Measurements from ENCODE around the gene GJA9. TPM values are rescaled to one million over a fixed set of nuclear protein-coding genes. Genes with fewer than 3 reads are reported as not detected.

The GJA9 gene
- total and polyA plus RNA-seq, 7 experiments from 2014 or later, result not detected

- intact Hi-C loops (cut with micrococcal nuclease), result loop anchor here (5.0 to 10.0 kb wide), 5 partner anchors 106 to 821 kb away; partner anchors contain the start of genes AKIRIN1 (in 1 of the 2), HPCAL4 (in 1 of the 2) and PABPC4 (in 1 of the 2)
- Mint-ChIP-seq H3K27ac (peak overlapping the region in 5 of 9 donors; percentile 11 to 89 (median 51)), H3K27me3 (no peaks in the 10 kb centered on the region), H3K4me1 (peaks cover 19 to 43% (median 36%) of the 10 kb centered on the region in 7 donors), H3K36me3 (peaks cover 0 to 11% (median 6%) of the 10 kb centered on the region in 5 donors), H3K4me3 (peak overlapping the region in 5 of 10 donors; percentile 25 to 92 (median 58)), H3K9me3 (no peaks in the 10 kb centered on the region)
- Histone ChIP-seq H3K27me3 (ENCODE audit: control insufficient read depth in 2 of 2, insufficient read depth in 2 of 2, low read length in 2 of 2) (no peaks in the 10 kb centered on the region), H3K4me1 (ENCODE audit: control insufficient read depth in 2 of 2, insufficient read depth in 2 of 2, low read length in 2 of 2) (peaks cover 10 to 16% of the 10 kb centered on the region in 2 donors), H3K36me3 (ENCODE audit: control insufficient read depth in 2 of 3, insufficient read depth in 3 of 3, low read length in 3 of 3) (peaks cover 0 to 10% (median 0%) of the 10 kb centered on the region in 3 experiments), H3K27ac (ENCODE audit: low read depth, low read length) (no peak overlapping the region), H3K9me3 (ENCODE audit: control insufficient read depth in 2 of 3, low read length in 3 of 3) (no peaks in the 10 kb centered on the region), H3K4me3 (ENCODE audit: low read length) (no peak overlapping the region)
- ATAC-seq, result no peak
- POLR2A ChIA-PET, result interaction anchor here (1.1 to 4.1 kb wide), 2 partner anchors 10 to 155 kb away, joined by 4 to 30 read pairs; partner anchors contain the start of genes NDUFS5 and RRAGC
- no peak for DNase-seq
- CTCF ChIA-PET, result interaction anchor here (0.5 to 0.7 kb wide), 2 partner anchors 159 to 1605 kb away, joined by 3 read pairs; no protein-coding TSS in a partner anchor
Measured at GRCh38 chr1:38870996-38871395, 10.4 kb downstream of the GJA9 start.

GRCh38 chr1:38867208-38867607 is 14.2 kb downstream of the GJA9 start:
- no peaks in the 10 kb centered on the region for H3K9me3 Mint-ChIP-seq
- ChIA-PET CTCF (no interaction called here), POLR2A (interaction anchor here (0.9 kb wide), 1 partner anchor 11 kb away, joined by 3 read pairs; no protein-coding TSS in a partner anchor)

GRCh38 chr1:38865112-38865715 is 16.2 kb downstream of the GJA9 start:
- intact Hi-C loops (cut with micrococcal nuclease), result no loop called here
- Histone ChIP-seq H3K4me1 (ENCODE audit: control insufficient read depth in 2 of 2, insufficient read depth in 2 of 2, low read length in 2 of 2) (peaks cover 4 to 5% of the 10 kb centered on the region in 2 donors), H3K27me3 (ENCODE audit: control insufficient read depth in 2 of 2, insufficient read depth in 2 of 2, low read length in 2 of 2) (no peaks in the 10 kb centered on the region), H3K27ac (ENCODE audit: low read depth, low read length) (no peak overlapping the region), H3K36me3 (ENCODE audit: control insufficient read depth in 2 of 3, insufficient read depth in 3 of 3, low read length in 3 of 3) (peaks cover 0 to 14% (median 0%) of the 10 kb centered on the region in 3 experiments), H3K4me3 (ENCODE audit: low read length) (no peak overlapping the region), H3K9me3 (ENCODE audit: control insufficient read depth in 2 of 3, low read length in 3 of 3) (no peaks in the 10 kb centered on the region)
- Mint-ChIP-seq H3K4me3 (no peak overlapping the region), H3K4me1 (peaks cover 12 to 67% (median 43%) of the 10 kb centered on the region in 7 donors), H3K36me3 (peaks cover 0 to 20% (median 11%) of the 10 kb centered on the region in 5 donors), H3K9me3 (no peaks in the 10 kb centered on the region), H3K27me3 (no peaks in the 10 kb centered on the region), H3K27ac (peak overlapping the region in 3 of 9 donors; percentile 24 to 36 (median 25))
- CTCF ChIA-PET, result no interaction called here
- ATAC-seq (no peak), DNase-seq (no peak)
- POLR2A ChIA-PET, result interaction anchor here (0.5 kb wide), 1 partner anchor 12 kb away, joined by 4 read pairs; no protein-coding TSS in a partner anchor

More at GRCh38 chr1:38867208-38867607, 14.2 kb downstream of the GJA9 start:
- DNase-seq (no peak), ATAC-seq (no peak)
- Histone ChIP-seq H3K36me3 (ENCODE audit: control insufficient read depth in 2 of 3, insufficient read depth in 3 of 3, low read length in 3 of 3) (peaks cover 0 to 14% (median 0%) of the 10 kb centered on the region in 3 experiments), H3K4me3 (ENCODE audit: low read length) (no peak overlapping the region), H3K4me1 (ENCODE audit: control insufficient read depth in 2 of 2, insufficient read depth in 2 of 2, low read length in 2 of 2) (peaks cover 4 to 6% of the 10 kb centered on the region in 2 donors), H3K27me3 (ENCODE audit: control insufficient read depth in 2 of 2, insufficient read depth in 2 of 2, low read length in 2 of 2) (no peaks in the 10 kb centered on the region), H3K9me3 (ENCODE audit: control insufficient read depth in 2 of 3, low read length in 3 of 3) (no peaks in the 10 kb centered on the region), H3K27ac (ENCODE audit: low read depth, low read length) (no peak overlapping the region)
- no peak overlapping the region for H3K27ac Mint-ChIP-seq
- intact Hi-C loops (cut with micrococcal nuclease), result no loop called here
- H3K4me1 Mint-ChIP-seq, result peaks cover 17 to 63% (median 40%) of the 10 kb centered on the region in 7 donors
- H3K4me3 Mint-ChIP-seq, result no peak overlapping the region
- H3K27me3 Mint-ChIP-seq, result no peaks in the 10 kb centered on the region
- H3K36me3 Mint-ChIP-seq, result peaks cover 0 to 20% (median 9%) of the 10 kb centered on the region in 5 donors

- ChIA-PET CTCF (no interaction called here), POLR2A (interaction anchor here (1.5 to 4.2 kb wide), 2 partner anchors 12 to 16 kb away, joined by 3 to 30 read pairs; partner anchors contain the start of gene MYCBP)
- peak overlapping the region; percentile 70 for H3K4me3 ChIP-seq (ENCODE audit: low read length)
- no peak for DNase-seq
- no peaks in the 10 kb centered on the region for H3K9me3 ChIP-seq (ENCODE audit: control insufficient read depth in 2 of 3, low read length in 3 of 3)
- no peak for ATAC-seq
- peaks cover 23 to 84% (median 56%) of the 10 kb centered on the region in 7 donors for H3K4me1 Mint-ChIP-seq
- H3K27me3 ChIP-seq (ENCODE audit: control insufficient read depth in 2 of 2, insufficient read depth in 2 of 2, low read length in 2 of 2), result no peaks in the 10 kb centered on the region
- intact Hi-C loops (cut with micrococcal nuclease), result loop anchor here in 1 of 2 donors (5.0 kb wide), 1 partner anchor 232 kb away; no protein-coding TSS in a partner anchor
- H3K27ac Mint-ChIP-seq, result peak overlapping the region; percentile 76 to 98 (median 88)
- peak overlapping the region; percentile 92 to 99 (median 96) for H3K4me3 Mint-ChIP-seq
- peaks cover 20 to 22% of the 10 kb centered on the region in 2 donors for H3K4me1 ChIP-seq (ENCODE audit: control insufficient read depth in 2 of 2, insufficient read depth in 2 of 2, low read length in 2 of 2)
- peaks cover under 1 to 18% (median 8%) of the 10 kb centered on the region in 5 donors for H3K36me3 Mint-ChIP-seq
- no peaks in the 10 kb centered on the region for H3K9me3 Mint-ChIP-seq
- H3K36me3 ChIP-seq (ENCODE audit: control insufficient read depth in 2 of 3, insufficient read depth in 3 of 3, low read length in 3 of 3), result peaks cover 0 to 19% (median 0%) of the 10 kb centered on the region in 3 experiments
- peak overlapping the region; percentile 78 for H3K27ac ChIP-seq (ENCODE audit: low read depth, low read length)
- no peaks in the 10 kb centered on the region for H3K27me3 Mint-ChIP-seq
Measured at GRCh38 chr1:38860454-38860795, 21.0 kb downstream of the GJA9 start.

- H3K27ac Mint-ChIP-seq, result peak within 1 kb of the TSS; percentile 76 to 98 (median 88)
- ChIA-PET POLR2A (interaction anchor here (1.0 to 4.2 kb wide), 5 partner anchors 12 to 167 kb away, joined by 3 to 30 read pairs (median 4); partner anchors contain the start of genes MYCBP and NDUFS5), CTCF (interaction anchor here (1.2 kb wide), 1 partner anchor 233 kb away, joined by 3 read pairs; no protein-coding TSS in a partner anchor)
- H3K36me3 Mint-ChIP-seq, result peaks cover 6 to 22% (median 14%) of the 10 kb centered on the region in 5 donors
- peaks cover 0 to 24% (median 0%) of the 10 kb centered on the region in 3 experiments for H3K36me3 ChIP-seq (ENCODE audit: control insufficient read depth in 2 of 3, insufficient read depth in 3 of 3, low read length in 3 of 3)
- H3K9me3 Mint-ChIP-seq, result no peaks in the 10 kb centered on the region
- H3K9me3 ChIP-seq (ENCODE audit: control insufficient read depth in 2 of 3, low read length in 3 of 3), result no peaks in the 10 kb centered on the region
- intact Hi-C loops (cut with micrococcal nuclease), result loop anchor here (1.0 to 10.0 kb wide), 14 partner anchors 13 to 1388 kb away; partner anchors contain the start of genes AKIRIN1 (in 2 of the 2), MYCBP (in 2 of the 2), NDUFS5 (in 2 of the 2) and CDCA8 (in 1 of the 2)
- peak; percentile 92 to 98 (median 96) for DNase-seq
- H3K4me3 Mint-ChIP-seq, result peak within 1 kb of the TSS; percentile 92 to 99 (median 96)
- peaks cover 29 to 88% (median 61%) of the 10 kb centered on the region in 7 donors for H3K4me1 Mint-ChIP-seq
- H3K27ac ChIP-seq (ENCODE audit: low read depth, low read length), result peak within 1 kb of the TSS; percentile 78
- H3K4me3 ChIP-seq (ENCODE audit: low read length), result peak within 1 kb of the TSS; percentile 70
- H3K27me3 ChIP-seq (ENCODE audit: control insufficient read depth in 2 of 2, insufficient read depth in 2 of 2, low read length in 2 of 2), result no peaks in the 10 kb centered on the region
- peaks cover 20 to 22% of the 10 kb centered on the region in 2 donors for H3K4me1 ChIP-seq (ENCODE audit: control insufficient read depth in 2 of 2, insufficient read depth in 2 of 2, low read length in 2 of 2)
- ATAC-seq, result peak; percentile 99
- H3K27me3 Mint-ChIP-seq, result no peaks in the 10 kb centered on the region
Measured at GRCh38 chr1:38859561-38860453, 21.6 kb downstream of the GJA9 start, which contains the start of gene RRAGC. RRAGC (minus strand) TSS chr1:38859772; CDS start chr1:38859646, 126 bp downstream.

All from naive thymus-derived CD4-positive, alpha-beta T cell (primary cell).